SK-N-SH (cell line): ENCODE measurements around the gene TECPR2. TPM values are rescaled to one million over a fixed set of nuclear protein-coding genes. Genes with fewer than 3 reads are reported as not detected.

ENCODE experiments used
- CTCF ChIA-PET: fragments of 300-600, 350-600 bp; formaldehyde crosslinking; extraction: SDS; loops from one replicate; lab custom pipeline; 2021; lab: Yijun Ruan, JAX
- POLR2A ChIA-PET: fragments of 350-600 bp; sonication (Branson Sonifier 250); formaldehyde crosslinking; extraction: SDS; loops from one replicate; lab custom pipeline; 2020; ENCODE audit warnings: antibody characterized with exemption, inconsistent platforms; lab: Yijun Ruan, JAX
- DNase-seq: peaks from one replicate; pipeline ENCODE4 v3.0.0; 2012
- H2AFZ ChIP-seq: fragments of 200-600 bp; sonication (generic); 2 replicates; pipeline ENCODE4 v1.8.1; 2016; ENCODE audit warnings: antibody characterized with exemption, mild to moderate bottlenecking, low read depth
- H3F3A ChIP-seq: fragments of 200-600 bp; sonication (generic); replicated peaks from 2 replicates; pipeline ENCODE3; 2016; ENCODE audit warnings: antibody characterized with exemption, mild to moderate bottlenecking; ENCODE audit not compliant: insufficient read depth
- H3K27ac ChIP-seq, 2 experiments: fragments of 200-500 bp in 1 of 2; fragments of 200-600 bp in 1 of 2; sonication (Bioruptor generic) in 1 of 2; sonication (generic), shearing (Covaris generic) in 1 of 2; 2 replicates each; pipeline versions ENCODE4 v1.5.1 to v1.6.1; 2014 to 2016; ENCODE audit warnings: low read depth in 2 of 2, inconsistent platforms in 1 of 2, low read length in 1 of 2, mild to moderate bottlenecking in 1 of 2, mixed read lengths in 1 of 2
- H3K27me3 ChIP-seq: fragments of 200-600 bp; sonication (generic), shearing (Covaris generic); 2 replicates; pipeline ENCODE4 v1.6.1; 2016; ENCODE audit warnings: mixed run types; ENCODE audit not compliant: insufficient read depth
- H3K36me3 ChIP-seq, 2 experiments: fragments of 200-500 bp in 1 of 2; fragments of 200-600 bp in 1 of 2; sonication (Bioruptor generic) in 1 of 2; sonication (generic) in 1 of 2; replicated peaks in 1 of 2; 2 replicates each; pipeline versions ENCODE3 to v1.5.1; 2014 to 2016; ENCODE audit warnings: low read length in 1 of 2, mild to moderate bottlenecking in 1 of 2; ENCODE audit not compliant: insufficient read depth in 2 of 2, control insufficient read depth in 1 of 2
- H3K4me1 ChIP-seq, 2 experiments: fragments of 200-500 bp in 1 of 2; fragments of 200-600 bp in 1 of 2; sonication (Bioruptor generic) in 1 of 2; sonication (generic), shearing (Covaris generic) in 1 of 2; 2 replicates each; pipeline versions ENCODE4 v1.5.1 to v1.6.1; 2014 to 2016; ENCODE audit warnings: low read depth in 1 of 2, low read length in 1 of 2, mixed run types in 1 of 2; ENCODE audit not compliant: insufficient read depth in 2 of 2, control insufficient read depth in 1 of 2
- H3K4me2 ChIP-seq: fragments of 200-600 bp; sonication (generic), shearing (Covaris generic); 2 replicates; pipeline ENCODE4 v1.6.1; 2017; ENCODE audit warnings: mixed run types
- H3K4me3 ChIP-seq, 2 experiments: fragments of 200-500 bp in 1 of 2; fragments of 200-600 bp in 1 of 2; sonication (Bioruptor generic) in 1 of 2; sonication (generic), shearing (Covaris generic) in 1 of 2; 2 replicates each; pipeline versions ENCODE4 v1.5.1 to v1.8.1; 2014 to 2016; ENCODE audit warnings: low read depth in 2 of 2, inconsistent platforms in 1 of 2, low read length in 1 of 2, mild to moderate bottlenecking in 1 of 2, mixed read lengths in 1 of 2, moderate library complexity in 1 of 2
- H3K79me2 ChIP-seq: fragments of 200-600 bp; sonication (generic); 2 replicates; pipeline ENCODE4 v1.8.1; 2017; ENCODE audit warnings: mild to moderate bottlenecking; ENCODE audit not compliant: insufficient read depth
- H3K9ac ChIP-seq: fragments of 200-600 bp; sonication (generic); 2 replicates; pipeline ENCODE4 v1.6.1; 2017; ENCODE audit warnings: mixed run types
- H3K9me2 ChIP-seq: fragments of 200-600 bp; sonication (generic); 2 replicates; pipeline ENCODE4 v1.6.1; 2017; ENCODE audit warnings: mixed run types
- H3K9me3 ChIP-seq: fragments of 200-600 bp; sonication (generic); 2 replicates; pipeline ENCODE4 v1.6.1; 2017; ENCODE audit warnings: mixed run types, mild to moderate bottlenecking, moderate library complexity
- H4K20me1 ChIP-seq: fragments of 200-600 bp; sonication (generic); 2 replicates; pipeline ENCODE4 v1.6.1; 2017; ENCODE audit warnings: mild to moderate bottlenecking, mixed run types; ENCODE audit not compliant: insufficient read depth
- CHD2 ChIP-seq: fragments of 150-350 bp; IDR thresholded peaks from 2 replicates; pipeline ENCODE4 v1.6.1; 2018; ENCODE audit warnings: low read length; ENCODE audit not compliant: partially characterized antibody
- CTCF ChIP-seq: fragments of 200-600 bp; sonication (generic); IDR thresholded peaks from 2 replicates; pipeline ENCODE4 v1.6.1; 2017; ENCODE audit warnings: antibody characterized with exemption, mild to moderate bottlenecking, moderate library complexity
- ELF1 ChIP-seq: IDR thresholded peaks from 2 replicates; pipeline ENCODE4 v1.4.0; 2012
- EP300 ChIP-seq, 2 experiments: IDR thresholded peaks; 2 replicates each; pipeline versions ENCODE4 v1.4.0 to v1.6.1; 2012; ENCODE audit warnings: borderline replicate concordance in 1 of 2, low read depth in 1 of 2, low read length in 1 of 2
- EZH2phosphoT487 ChIP-seq: fragments of 200-600 bp; sonication (generic); IDR thresholded peaks from 2 replicates; pipeline ENCODE4 v1.6.1; 2017; ENCODE audit warnings: low read depth, mixed run types, mild to moderate bottlenecking, antibody characterized with exemption, moderate library complexity, borderline replicate concordance
- FOSL2 ChIP-seq: IDR thresholded peaks from 2 replicates; pipeline ENCODE4 v1.4.0; 2012; ENCODE audit warnings: low read depth, mild to moderate bottlenecking, moderate library complexity, borderline replicate concordance
- FOXJ3 ChIP-seq: sonication (generic); formaldehyde crosslinking; IDR thresholded peaks from 2 replicates; pipeline ENCODE4 v1.5.1; 2020; ENCODE audit warnings: mild to moderate bottlenecking, missing genetic modification reagents
- GABPA ChIP-seq: IDR thresholded peaks from 2 replicates; pipeline ENCODE4 v1.4.0; 2012; ENCODE audit warnings: low read depth, mild to moderate bottlenecking
- GATA2 ChIP-seq: sonication (generic); formaldehyde crosslinking; IDR thresholded peaks from 2 replicates; pipeline ENCODE4 v1.5.0; 2020; ENCODE audit warnings: mild to moderate bottlenecking, missing genetic modification reagents
- IRF3 ChIP-seq: fragments of 150-350 bp; IDR thresholded peaks from 2 replicates; pipeline ENCODE4 v1.6.1; 2016; ENCODE audit warnings: mild to moderate bottlenecking, low read depth, low read length
- JUND ChIP-seq: IDR thresholded peaks from 2 replicates; pipeline ENCODE4 v1.4.0; 2012
- MXI1 ChIP-seq: IDR thresholded peaks from 2 replicates; pipeline ENCODE4 v1.6.1; 2012; ENCODE audit warnings: mild to moderate bottlenecking, low read depth, low read length, improper control_type of control experiment
- NFIC ChIP-seq: IDR thresholded peaks from 2 replicates; pipeline ENCODE4 v1.4.0; 2012; ENCODE audit warnings: borderline replicate concordance
- NRF1 ChIP-seq: IDR thresholded peaks from 2 replicates; pipeline ENCODE4 v1.6.1; 2012; ENCODE audit warnings: low read depth, mild to moderate bottlenecking, low read length
- POLR2AphosphoS5 ChIP-seq: IDR thresholded peaks from 2 replicates; pipeline ENCODE4 v1.6.1; 2012; ENCODE audit warnings: low read depth, low read length
- RAD21 ChIP-seq: IDR thresholded peaks from 2 replicates; pipeline ENCODE4 v1.6.1; 2012; ENCODE audit warnings: mild to moderate bottlenecking, low read length
- SIN3A ChIP-seq: IDR thresholded peaks from 2 replicates; pipeline ENCODE4 v1.6.1; 2012; ENCODE audit warnings: low read depth, mild to moderate bottlenecking, low read length, moderate library complexity, borderline replicate concordance
- TAF1 ChIP-seq: IDR thresholded peaks from 2 replicates; pipeline ENCODE4 v1.6.1; 2012; ENCODE audit warnings: low read depth, mild to moderate bottlenecking, low read length, moderate library complexity, borderline replicate concordance
- WGBS: methylation state at CpG from one replicate; pipeline ENCODE4 v1.1.6; 2017; ENCODE audit warnings: low lambda C conversion rate; 5-methylcytosine and 5-hydroxymethylcytosine counted together
- polyA plus RNA-seq, 3 experiments: library from polyadenylated mRNA; depleted of rRNA; stranded (reverse); fragments of >200 nt; gene quantifications; 2 replicates each; pipeline ENCODE4 v1.2.3, GENCODE V29; 2012
- TF ChIP-seq, protein P1 (sequence below): IDR thresholded peaks from 2 replicates; pipeline ENCODE4 v1.4.0; 2012; ENCODE audit warnings: low read depth, borderline replicate concordance
- TF ChIP-seq, protein P2 (sequence below): fragments of 150-350 bp; IDR thresholded peaks from 2 replicates; pipeline ENCODE4 v1.6.1; 2017; ENCODE audit warnings: antibody characterized with exemption, low read length, low read depth, borderline replicate concordance

The TECPR2 gene
- polyA plus RNA-seq, 1 of the 3 experiments (the other 2 are of a cell fraction), result 6.9 TPM

GRCh38 chr14:102525219-102525928, 162.6 kb downstream of the TECPR2 start:
- H3F3A ChIP-seq, result peaks cover 8% of the 10 kb centered on the region
- no peaks in the 10 kb centered on the region for H3K9me2 ChIP-seq
- TF ChIP-seq EZH2phosphoT487 (no peak), ELF1 (peak; percentile 18; the same call in 1 of the 2 replicates), POLR2AphosphoS5 (peak; percentile 11; the same call in 1 of the 2 replicates), SIN3A (peak; percentile 17; the same call in 1 of the 2 replicates)
- H3K4me2 ChIP-seq, result peak overlapping the region; percentile 79
- no peaks in the 10 kb centered on the region for H3K36me3 ChIP-seq
- no peaks in the 10 kb centered on the region for H4K20me1 ChIP-seq
- WGBS, result 2% methylated on average over 11 of the region's 11 CpGs
- peaks cover 0 to 12% of the 10 kb centered on the region in 2 experiments; a peak in 2 of 4 replicates for H3K4me1 ChIP-seq
- peak overlapping the region; percentile 63 for H3K9ac ChIP-seq
- no peak for DNase-seq
- H3K79me2 ChIP-seq, result no peaks in the 10 kb centered on the region
- peak overlapping the region; percentile 59 to 69 for H3K4me3 ChIP-seq
- POLR2A ChIA-PET, result interaction anchor here (1.2 kb wide), 1 partner anchor 66 kb away, joined by 3 read pairs; no protein-coding TSS in a partner anchor
- peak overlapping the region; percentile 89 for H2AFZ ChIP-seq
- H3K9me3 ChIP-seq, result no peaks in the 10 kb centered on the region
- no peaks in the 10 kb centered on the region for H3K27me3 ChIP-seq
- CTCF ChIA-PET, result interaction anchor here (0.6 to 4.4 kb wide), 33 partner anchors 8 to 548 kb away, joined by 3 to 36 read pairs (median 5); no protein-coding TSS in a partner anchor
- H3K27ac ChIP-seq, result peak overlapping the region; percentile 63 to 80

- H3K27ac ChIP-seq, result peak overlapping the region in 1 of 2 experiments; percentile 63; a peak in 2 of 4 replicates
- peak overlapping the region; percentile 89 for H2AFZ ChIP-seq
- POLR2A ChIA-PET, result no interaction called here
- H3K4me2 ChIP-seq, result peak overlapping the region; percentile 79
- no peaks in the 10 kb centered on the region for H3K27me3 ChIP-seq
- no peak for DNase-seq
- peak overlapping the region; percentile 63; the same call in 1 of the 2 replicates for H3K9ac ChIP-seq
- H3K9me2 ChIP-seq, result no peaks in the 10 kb centered on the region
- WGBS, result 80% methylated on average over 12 of the region's 12 CpGs
- H3F3A ChIP-seq, result peaks cover 8% of the 10 kb centered on the region
- H3K4me3 ChIP-seq, result peak overlapping the region in 1 of 2 experiments; percentile 69; a peak in 1 of 4 replicates
- no peaks in the 10 kb centered on the region for H3K79me2 ChIP-seq
- no peaks in the 10 kb centered on the region for H3K9me3 ChIP-seq
- TF ChIP-seq, protein P1, sequence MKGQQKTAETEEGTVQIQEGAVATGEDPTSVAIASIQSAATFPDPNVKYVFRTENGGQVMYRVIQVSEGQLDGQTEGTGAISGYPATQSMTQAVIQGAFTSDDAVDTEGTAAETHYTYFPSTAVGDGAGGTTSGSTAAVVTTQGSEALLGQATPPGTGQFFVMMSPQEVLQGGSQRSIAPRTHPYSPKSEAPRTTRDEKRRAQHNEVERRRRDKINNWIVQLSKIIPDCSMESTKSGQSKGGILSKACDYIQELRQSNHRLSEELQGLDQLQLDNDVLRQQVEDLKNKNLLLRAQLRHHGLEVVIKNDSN, result no peak
- no peak for TF ChIP-seq JUND
- no peak for TF ChIP-seq MXI1
- no peak for TF ChIP-seq GABPA
- no peak for TF ChIP-seq TAF1
- TF ChIP-seq EP300 (IDR thresholded peaks at IDR 0.05; ENCODE audit: borderline replicate concordance in 1 of 2, low read depth in 1 of 2, low read length in 1 of 2), result no peak
- TF ChIP-seq CHD2, result no peak
- no peak for TF ChIP-seq CTCF
- no peak for TF ChIP-seq RAD21
- TF ChIP-seq, protein P2, sequence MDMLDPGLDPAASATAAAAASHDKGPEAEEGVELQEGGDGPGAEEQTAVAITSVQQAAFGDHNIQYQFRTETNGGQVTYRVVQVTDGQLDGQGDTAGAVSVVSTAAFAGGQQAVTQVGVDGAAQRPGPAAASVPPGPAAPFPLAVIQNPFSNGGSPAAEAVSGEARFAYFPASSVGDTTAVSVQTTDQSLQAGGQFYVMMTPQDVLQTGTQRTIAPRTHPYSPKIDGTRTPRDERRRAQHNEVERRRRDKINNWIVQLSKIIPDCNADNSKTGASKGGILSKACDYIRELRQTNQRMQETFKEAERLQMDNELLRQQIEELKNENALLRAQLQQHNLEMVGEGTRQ, result no peak
- TF ChIP-seq NFIC, result no peak
- TF ChIP-seq FOXJ3 (CRISPR knock-in tag), result no peak
- TF ChIP-seq GATA2 (CRISPR knock-in tag), result no peak
- no peak for TF ChIP-seq IRF3
- TF ChIP-seq FOSL2, result no peak
- no peak for TF ChIP-seq ELF1
- no peak for TF ChIP-seq NRF1
- H3K4me1 ChIP-seq, result peaks cover 0 to 12% of the 10 kb centered on the region in 2 experiments; a peak in 2 of 4 replicates
- no peaks in the 10 kb centered on the region for H4K20me1 ChIP-seq
- H3K36me3 ChIP-seq, result no peaks in the 10 kb centered on the region
- CTCF ChIA-PET, result interaction anchor here (1.2 to 2.5 kb wide), 3 partner anchors 9 to 137 kb away, joined by 3 to 10 read pairs (median 4); no protein-coding TSS in a partner anchor
Observed at GRCh38 chr14:102525929-102526497, 163.3 kb downstream of the TECPR2 start.
